Activated T-cell treated with anti-CD3 and anti-CD28 coated beads for 4 hours (primary cell): ENCODE measurements around the gene PSENEN.
"Not testable (repeated sequence)": the region's sequence is repeated elsewhere in the genome, so short reads cannot be mapped to it uniquely, and the experiment has no call there.

Experiments used
- DNase-seq: peaks from one replicate; pipeline ENCODE4 v3.0.0-alpha.2; 2020

PSENEN gene

DNA sequence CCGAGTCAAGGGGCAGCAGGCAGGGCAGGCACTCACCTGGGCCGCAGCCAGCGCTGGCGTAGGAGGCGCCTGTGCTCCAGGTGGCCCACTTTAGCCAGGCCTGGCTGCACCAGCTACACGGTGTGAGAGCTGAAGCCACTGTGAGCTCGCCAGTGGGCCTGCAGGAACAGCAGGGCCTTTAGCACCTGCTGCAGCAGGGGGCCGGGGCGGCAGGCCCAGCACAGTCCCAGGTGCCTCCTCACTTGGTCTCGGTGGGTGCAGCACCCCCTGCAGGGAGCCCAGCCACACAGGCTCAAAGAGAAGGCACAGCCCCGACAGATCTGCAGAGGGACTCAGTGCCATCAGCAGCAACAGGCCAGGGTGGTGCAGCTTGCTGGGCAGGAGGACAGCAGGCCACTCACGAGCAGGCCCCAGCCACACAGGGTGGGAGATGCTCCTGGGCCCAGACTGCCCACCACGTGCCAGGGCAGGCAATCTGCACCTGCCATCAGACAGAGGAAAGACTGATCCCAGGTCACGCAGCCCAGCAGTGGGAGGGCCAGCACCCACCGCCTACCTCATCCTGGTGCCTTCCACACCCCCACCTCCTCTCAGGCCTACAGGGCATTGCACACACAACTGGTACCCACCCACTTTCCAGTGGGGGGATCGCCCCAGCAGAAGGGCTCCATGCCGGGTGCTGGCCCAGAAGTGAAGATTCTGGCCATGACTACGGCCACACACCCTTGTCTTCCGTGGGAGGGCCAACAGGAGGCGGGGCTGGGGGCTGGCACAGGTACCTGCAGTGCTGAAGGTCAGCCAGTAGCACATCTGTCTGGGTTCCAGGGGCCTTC, 45.7 kb downstream of the PSENEN start:
- no peak for DNase-seq

DNA sequence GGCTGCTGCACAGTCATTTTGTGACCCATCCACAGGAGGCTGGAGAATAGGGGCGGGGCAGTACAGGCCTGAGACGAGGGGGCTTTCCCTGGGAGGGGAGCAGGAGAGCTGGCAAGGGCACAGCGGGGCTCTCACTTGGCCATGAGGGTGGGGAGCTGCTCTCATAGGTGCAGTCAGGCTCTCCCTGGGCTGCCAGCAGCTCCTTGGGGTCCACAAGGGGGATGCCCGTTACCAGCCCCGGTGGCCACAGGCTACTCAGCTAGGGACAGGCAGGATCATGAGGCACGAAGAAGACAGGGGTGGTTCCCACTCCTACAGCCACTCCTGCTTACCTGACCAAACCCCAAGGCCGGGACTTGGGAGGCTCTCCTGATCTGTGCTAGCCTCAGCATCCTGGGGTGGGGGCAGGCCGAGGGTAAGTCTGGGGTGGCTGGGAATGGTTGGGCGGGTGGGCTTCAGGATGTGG, 46.4 kb downstream of the PSENEN start:
- no peak for DNase-seq

DNA sequence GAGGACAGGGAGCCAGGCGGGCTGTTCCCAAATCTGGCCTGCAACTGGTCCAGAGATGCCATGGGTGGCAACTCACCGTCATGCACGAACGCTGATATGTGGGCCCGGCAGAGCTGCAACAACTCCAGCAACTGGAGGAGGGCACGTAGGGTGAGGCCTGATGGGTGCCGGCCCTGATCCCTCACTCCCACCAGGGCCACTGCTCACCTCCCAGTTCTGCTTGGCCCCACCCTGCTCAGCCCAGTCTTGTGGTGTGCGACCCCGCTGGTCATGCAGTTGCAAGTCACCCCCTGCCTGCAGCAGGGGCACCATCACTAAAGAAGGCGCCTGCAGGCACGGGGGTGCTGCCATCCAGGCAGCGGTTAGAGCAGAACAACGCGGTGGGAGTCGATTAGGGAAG, 46.9 kb downstream of the PSENEN start:
- DNase-seq = no peak

DNA sequence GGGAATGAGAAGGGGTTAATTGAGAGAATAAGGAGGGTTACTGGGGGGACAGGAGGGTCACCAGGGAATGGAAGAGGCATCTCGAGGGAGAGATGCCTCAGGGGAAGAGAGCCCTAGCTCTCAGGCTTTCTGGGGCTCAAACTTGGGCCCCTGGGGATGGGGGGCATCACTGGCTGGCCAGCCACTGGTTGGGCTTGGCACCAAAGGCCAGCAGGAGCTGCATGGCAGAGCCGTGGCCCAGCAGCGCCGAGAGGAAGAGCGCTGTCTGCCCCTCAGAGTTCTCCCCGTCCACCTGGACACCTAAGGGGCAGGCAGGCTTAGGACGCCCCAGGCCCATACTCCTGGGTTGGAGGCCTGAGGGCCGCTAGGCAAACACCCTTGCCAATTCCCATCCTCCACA, 47.4 kb downstream of the PSENEN start:
- no peak for DNase-seq

DNA sequence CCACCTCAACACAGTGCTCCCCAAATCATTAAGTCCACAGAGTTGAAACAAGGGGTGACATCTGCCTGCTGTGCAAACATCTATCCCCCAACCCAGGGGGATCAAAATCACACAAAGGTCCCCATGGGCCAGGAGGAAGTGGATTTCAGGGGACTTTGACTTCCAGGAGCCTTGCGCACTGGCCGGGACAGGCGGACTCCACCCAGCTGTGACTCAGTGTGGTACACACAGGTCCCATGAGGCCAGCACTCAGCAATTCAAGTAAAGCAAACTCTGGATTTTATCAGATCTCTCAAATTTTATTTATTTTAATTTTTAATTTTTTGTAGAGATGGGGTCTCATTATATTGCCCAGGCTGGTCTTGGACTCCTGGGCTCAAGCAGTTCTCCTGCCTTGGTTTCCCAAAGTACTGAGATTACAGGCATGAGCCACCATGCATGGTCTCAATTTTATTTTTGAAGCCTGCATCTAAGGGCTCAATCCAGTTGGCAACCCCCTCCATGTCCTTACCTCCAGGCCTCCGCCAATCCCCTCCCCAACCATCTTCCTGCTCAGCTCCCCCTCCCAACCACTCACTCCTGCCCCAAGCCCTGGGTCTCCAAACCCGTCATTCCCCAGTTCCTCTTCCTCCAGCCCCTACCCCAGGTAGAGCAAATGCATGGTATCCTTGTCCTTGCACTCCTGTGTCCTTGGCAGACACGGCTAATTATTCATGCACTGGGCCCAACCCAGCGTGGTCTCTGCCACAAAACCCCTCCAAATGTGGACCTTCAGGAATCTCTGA, 48.1 kb downstream of the PSENEN start:
- no peak for DNase-seq

DNA sequence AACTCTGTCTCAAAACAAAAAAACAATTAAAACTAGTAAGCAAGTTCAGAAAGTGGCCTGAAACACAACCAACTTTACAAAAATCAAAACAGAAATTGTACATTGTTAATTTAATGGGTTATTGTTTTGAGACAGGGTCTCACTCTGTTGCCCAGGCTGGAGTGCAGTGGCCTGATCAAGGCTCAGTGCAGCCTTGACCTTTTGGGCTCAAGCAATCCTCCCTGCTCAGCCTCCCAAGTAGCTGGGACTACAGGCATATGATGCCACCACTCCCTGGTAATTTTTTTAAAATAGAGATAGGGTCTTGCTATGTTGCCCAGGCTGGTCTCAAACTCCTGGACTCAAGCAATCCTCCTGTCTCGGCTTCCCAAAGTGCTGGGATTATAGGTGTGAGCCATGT, 50.1 kb downstream of the PSENEN start:
- not testable (repeated sequence) for DNase-seq
